GM21717 (cell line): ENCODE results near the gene SIRT3.
"Not testable (repeated sequence)": the region's sequence is repeated elsewhere in the genome, so short reads cannot be mapped to it uniquely, and the experiment has no call there.

Experiments used
- ATAC-seq: cut with Tn5 transposase; IDR thresholded peaks from one replicate; pipeline ENCODE4 v1.9.1; 2021; ENCODE audit warnings: mild to moderate bottlenecking, moderate library complexity; ENCODE audit not compliant: unreplicated experiment

SIRT3 gene

GRCh38 chr11:180242-180641 lies 55.9 kb downstream of the SIRT3 start:
- not testable (repeated sequence) for ATAC-seq
